ENCODE measurements around the gene KANSL1.

- TF ChIP-seq POLR2AphosphoS5 (IDR thresholded peaks at IDR 0.05; ENCODE audit: low read depth) (no peak), CTCF (conservative IDR thresholded peaks at IDR 0.05; ENCODE audit: low read depth in 2 of 2) (no peak), CREB1 (CRISPR knock-in tag; IDR thresholded peaks at IDR 0.05; ENCODE audit: low read depth) (no peak), EZH2 (IDR thresholded peaks at IDR 0.05; ENCODE audit: low read depth, unreplicated experiment) (no peak), REST (IDR thresholded peaks at IDR 0.05; ENCODE audit: unreplicated experiment) (no peak), EZH2phosphoT487 (IDR thresholded peaks at IDR 0.05; ENCODE audit: unreplicated experiment) (no peak), STAT1 (IDR thresholded peaks at IDR 0.05; ENCODE audit: unreplicated experiment) (no peak), ZNF331 (CRISPR knock-in tag; IDR thresholded peaks at IDR 0.05; ENCODE audit: low read depth) (no peak), ZNF114 (CRISPR knock-in tag; IDR thresholded peaks at IDR 0.05) (no peak)
Observed at GRCh38 chr17:45994987-45995386, 198.2 kb downstream of the KANSL1 start.
